Measurements from ENCODE around the gene OSBP2.
"Not testable (repeated sequence)": the region's sequence is repeated elsewhere in the genome, so short reads cannot be mapped to it uniquely, and the experiment has no call there.

Gene OSBP2

DNA sequence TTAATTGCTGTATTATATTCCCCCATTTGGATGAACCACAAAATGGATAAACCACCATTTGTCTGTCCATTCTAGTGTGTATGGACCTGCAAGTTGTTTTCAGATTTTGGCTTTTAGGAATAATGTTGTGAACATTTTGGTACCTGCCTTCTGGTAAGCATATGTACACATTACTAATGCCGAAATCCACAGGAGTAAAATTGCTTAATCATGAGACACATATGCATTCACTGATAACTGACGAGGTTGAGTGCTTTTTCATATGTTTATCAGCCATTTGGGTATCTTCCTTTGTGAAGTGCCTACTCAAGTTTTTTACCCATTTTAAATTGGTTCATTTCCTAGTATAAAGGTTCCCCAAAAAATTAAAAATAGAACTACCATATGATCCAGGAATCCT, 34.2 kb downstream of the OSBP2 start:
- H3K4me3 ChIP-seq (ENCODE audit: control insufficient read depth, low read depth, low read length), result no peak overlapping the region
- TF ChIP-seq, protein P1, sequence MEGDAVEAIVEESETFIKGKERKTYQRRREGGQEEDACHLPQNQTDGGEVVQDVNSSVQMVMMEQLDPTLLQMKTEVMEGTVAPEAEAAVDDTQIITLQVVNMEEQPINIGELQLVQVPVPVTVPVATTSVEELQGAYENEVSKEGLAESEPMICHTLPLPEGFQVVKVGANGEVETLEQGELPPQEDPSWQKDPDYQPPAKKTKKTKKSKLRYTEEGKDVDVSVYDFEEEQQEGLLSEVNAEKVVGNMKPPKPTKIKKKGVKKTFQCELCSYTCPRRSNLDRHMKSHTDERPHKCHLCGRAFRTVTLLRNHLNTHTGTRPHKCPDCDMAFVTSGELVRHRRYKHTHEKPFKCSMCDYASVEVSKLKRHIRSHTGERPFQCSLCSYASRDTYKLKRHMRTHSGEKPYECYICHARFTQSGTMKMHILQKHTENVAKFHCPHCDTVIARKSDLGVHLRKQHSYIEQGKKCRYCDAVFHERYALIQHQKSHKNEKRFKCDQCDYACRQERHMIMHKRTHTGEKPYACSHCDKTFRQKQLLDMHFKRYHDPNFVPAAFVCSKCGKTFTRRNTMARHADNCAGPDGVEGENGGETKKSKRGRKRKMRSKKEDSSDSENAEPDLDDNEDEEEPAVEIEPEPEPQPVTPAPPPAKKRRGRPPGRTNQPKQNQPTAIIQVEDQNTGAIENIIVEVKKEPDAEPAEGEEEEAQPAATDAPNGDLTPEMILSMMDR (conservative IDR thresholded peaks at IDR 0.05; ENCODE audit: control insufficient read depth, insufficient read depth, low read depth, low read length), result no peak
- no peak for DNase-seq (ENCODE audit: low read depth)

DNA sequence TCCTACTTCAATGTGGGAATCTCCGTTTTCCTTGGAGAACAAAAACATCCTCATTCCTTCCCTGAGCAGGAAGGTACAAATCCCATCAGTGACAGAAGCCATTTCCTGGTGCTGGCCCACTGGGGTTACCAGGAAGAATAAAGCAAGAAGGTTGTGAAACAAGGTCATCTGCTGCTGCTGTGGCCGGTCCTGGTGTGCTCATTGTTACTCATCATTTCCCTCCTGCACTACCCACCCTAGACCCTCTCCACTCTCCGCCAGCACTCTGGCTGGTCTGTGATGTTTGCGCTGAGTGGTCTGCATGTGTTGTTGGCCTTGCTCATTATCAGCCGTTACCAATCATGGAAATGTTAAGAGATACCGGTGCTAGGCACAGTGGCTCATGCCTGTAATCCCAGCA, 37.0 kb downstream of the OSBP2 start:
- DNase-seq (ENCODE audit: low read depth), result no peak
- no peak overlapping the region for H3K4me3 ChIP-seq (ENCODE audit: control insufficient read depth, low read depth, low read length)
- TF ChIP-seq, protein P1 (conservative IDR thresholded peaks at IDR 0.05; ENCODE audit: control insufficient read depth, insufficient read depth, low read depth, low read length), result no peak

DNA sequence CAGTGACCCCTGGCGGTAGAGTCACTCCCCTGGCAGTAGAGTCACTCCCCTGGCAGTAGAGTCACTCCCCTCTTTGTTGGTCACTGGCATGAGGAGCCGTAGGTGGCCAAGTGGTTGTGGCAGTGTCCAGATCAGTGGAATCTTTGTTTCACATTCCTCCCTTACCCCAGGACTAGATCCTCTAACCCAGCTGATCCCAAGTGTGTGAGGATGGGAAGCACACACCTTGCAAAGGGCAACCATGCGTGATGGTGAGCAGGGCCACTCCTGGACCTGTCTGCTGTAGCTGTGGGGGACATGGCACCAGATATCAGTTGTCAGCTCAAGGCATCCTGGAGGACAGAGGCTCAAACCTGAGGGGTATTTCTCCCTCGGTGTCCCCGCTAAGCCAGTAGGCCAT, 37.8 kb downstream of the OSBP2 start:
- no peak overlapping the region for H3K4me3 ChIP-seq (ENCODE audit: control insufficient read depth, low read depth, low read length)
- TF ChIP-seq, protein P1 (conservative IDR thresholded peaks at IDR 0.05; ENCODE audit: control insufficient read depth, insufficient read depth, low read depth, low read length), result no peak
- no peak for DNase-seq (ENCODE audit: low read depth)

DNA sequence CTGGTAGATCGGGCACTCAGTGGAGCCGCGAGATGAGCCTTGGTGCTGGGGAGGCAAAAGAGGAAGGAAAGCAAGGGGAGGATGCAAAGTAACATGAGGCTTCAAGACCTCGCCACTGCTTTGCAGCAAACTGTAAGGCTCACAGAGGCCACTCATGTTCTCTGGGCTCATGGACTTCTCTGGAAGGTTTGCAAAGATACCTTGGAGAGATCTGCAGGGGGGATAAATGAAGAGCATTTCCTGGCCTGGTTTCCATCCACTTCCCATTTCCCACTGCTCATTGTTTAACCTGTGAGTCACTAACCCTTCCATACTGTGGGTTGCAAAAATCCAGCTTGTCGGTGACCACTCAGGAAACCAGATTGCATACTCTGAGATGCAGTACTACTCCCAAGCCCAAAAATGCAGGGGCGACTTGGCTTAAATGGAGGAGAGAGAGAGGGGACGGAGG, 38.5 kb downstream of the OSBP2 start:
- TF ChIP-seq, protein P1 (conservative IDR thresholded peaks at IDR 0.05; ENCODE audit: control insufficient read depth, insufficient read depth, low read depth, low read length), result no peak
- peak; percentile 63 for DNase-seq (ENCODE audit: low read depth)
- no peak overlapping the region for H3K4me3 ChIP-seq (ENCODE audit: control insufficient read depth, low read depth, low read length)

DNA sequence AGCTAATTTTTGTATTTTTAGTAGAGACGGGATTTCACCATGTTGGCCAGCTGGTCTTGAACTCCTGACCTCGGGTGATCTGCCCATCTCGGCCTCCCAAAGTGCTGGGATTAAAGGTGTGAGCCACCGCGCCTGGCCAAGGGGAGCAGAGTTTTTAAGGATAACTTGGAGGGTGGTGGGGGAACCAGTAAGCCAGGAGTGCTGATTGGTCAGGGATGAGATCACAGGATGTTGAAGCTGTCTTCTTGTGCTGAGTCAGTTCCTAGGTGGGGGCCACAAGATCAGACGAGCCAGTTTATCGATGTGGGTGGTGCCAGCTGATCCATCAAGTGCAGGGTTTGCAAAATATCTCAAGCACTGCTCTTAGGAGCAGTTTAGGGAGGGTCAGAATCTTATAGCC, 45.3 kb downstream of the OSBP2 start:
- not testable (repeated sequence) for H3K4me3 ChIP-seq (ENCODE audit: control insufficient read depth, low read depth, low read length)
- peak; percentile 58 for DNase-seq (ENCODE audit: low read depth)

DNA sequence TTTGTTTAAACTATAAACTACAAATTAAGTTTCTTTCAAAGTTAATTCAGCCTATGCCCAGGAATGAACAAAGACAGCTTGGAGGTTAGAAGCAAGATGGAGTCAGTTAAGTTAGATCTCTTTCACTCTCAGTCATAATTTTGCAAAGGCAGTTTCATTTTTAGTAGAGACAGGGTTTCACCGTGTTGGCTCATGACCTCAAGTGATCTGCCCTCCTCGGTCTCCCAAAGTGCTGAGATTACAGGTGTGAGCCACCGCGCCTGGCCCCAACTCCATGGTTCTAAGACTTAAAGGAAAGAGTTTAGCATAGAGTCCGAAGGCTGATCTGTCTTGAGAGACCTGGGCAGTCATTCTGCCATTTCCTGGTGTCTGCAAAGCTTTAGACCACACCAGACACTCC, 45.8 kb downstream of the OSBP2 start:
- not testable (repeated sequence) for DNase-seq (ENCODE audit: low read depth); H3K4me3 ChIP-seq (ENCODE audit: control insufficient read depth, low read depth, low read length)

DNA sequence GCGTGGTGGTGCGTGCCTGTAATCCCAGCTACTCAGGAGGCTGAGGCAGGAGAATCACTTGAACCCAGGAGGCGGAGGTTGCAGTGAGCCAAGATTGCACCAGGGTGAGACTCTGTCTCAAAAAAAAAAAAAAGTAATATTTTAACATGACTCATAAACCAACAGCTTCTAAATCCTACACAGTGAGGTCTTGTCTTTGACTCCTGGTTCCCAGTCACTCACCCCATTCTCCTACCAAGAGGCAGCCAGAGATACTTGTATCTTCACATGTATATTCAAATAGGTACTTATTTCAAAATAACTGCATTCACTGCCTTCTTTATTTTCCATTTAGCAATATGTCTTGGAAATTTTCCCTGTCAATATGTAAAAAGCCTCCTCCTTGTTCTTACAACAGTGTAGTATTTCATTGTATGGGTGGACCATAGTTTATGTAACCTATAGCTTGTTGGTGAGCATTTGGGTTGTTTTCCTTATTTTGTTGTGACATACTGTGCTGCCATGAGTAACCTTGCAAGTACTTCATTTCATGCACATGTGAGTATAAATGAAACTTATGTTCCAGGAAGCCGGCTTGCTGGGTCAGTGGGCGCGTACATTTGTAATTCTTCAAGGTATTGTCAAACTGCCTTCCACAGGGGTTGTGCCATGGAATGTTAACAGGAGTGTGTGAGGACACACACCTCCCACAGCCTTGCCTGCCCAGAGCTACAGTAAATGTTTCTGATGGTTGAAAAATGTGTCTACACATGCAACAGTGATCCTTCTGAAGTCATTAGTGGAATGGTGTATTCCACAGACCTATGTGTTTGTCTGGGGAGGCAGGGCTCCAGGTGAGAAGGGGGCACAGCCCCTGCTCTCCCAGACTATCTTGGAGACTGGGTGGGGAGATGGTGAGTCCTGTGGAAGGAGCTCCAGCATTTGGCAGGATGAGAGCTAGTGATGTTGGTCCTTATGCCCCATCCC, 47.9 kb downstream of the OSBP2 start:
- no peak overlapping the region for H3K4me3 ChIP-seq (ENCODE audit: control insufficient read depth, low read depth, low read length)
- TF ChIP-seq, protein P1 (conservative IDR thresholded peaks at IDR 0.05; ENCODE audit: control insufficient read depth, insufficient read depth, low read depth, low read length), result no peak
- DNase-seq (ENCODE audit: low read depth), result peak; percentile 47

Data from fibroblast of mammary gland (primary cell).